Activated T-cell treated with anti-CD3 and anti-CD28 coated beads for 24 hours (primary cell): Measurements from ENCODE around the gene CACNA2D1.
"Not testable (repeated sequence)": the region's sequence is repeated elsewhere in the genome, so short reads cannot be mapped to it uniquely, and the experiment has no call there.

Experiments used
- DNase-seq: peaks from one replicate; pipeline ENCODE4 v3.0.0-alpha.2; 2020; ENCODE audit warnings: low read depth

Gene CACNA2D1

DNA sequence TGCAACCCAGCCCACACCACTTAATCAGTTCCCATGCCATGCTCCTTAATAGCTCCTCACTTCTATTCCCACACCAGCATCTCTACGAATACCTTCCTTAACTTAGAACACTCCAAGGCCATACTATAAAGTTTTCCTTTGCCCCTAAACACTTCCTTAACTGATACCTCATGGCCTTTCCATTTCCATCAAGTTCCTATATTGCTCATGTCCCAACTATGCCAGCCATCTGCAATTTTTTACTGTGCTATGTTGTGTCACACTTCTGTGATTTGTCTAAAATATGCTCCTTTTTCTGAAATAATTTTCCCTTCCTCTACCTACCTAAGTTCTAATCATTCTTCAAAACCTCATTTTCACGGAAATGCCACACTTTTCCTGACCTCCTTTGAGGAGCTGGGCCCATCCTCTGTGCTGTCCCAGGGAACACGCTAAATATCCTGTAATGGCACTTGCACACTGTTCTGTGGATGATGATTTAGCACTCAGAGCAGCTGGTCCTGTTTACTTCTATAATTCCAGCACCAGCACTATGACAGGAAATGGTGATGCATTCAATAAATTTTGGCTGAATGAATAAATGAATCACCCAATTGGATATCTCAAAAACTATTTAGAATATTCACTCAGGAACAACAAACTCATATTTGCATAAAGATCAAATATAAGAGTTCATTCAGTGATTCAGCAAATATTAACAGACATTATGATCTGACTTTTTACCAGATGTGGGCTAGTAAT lies 407.3 kb downstream of the CACNA2D1 start:
- DNase-seq, result no peak

DNA sequence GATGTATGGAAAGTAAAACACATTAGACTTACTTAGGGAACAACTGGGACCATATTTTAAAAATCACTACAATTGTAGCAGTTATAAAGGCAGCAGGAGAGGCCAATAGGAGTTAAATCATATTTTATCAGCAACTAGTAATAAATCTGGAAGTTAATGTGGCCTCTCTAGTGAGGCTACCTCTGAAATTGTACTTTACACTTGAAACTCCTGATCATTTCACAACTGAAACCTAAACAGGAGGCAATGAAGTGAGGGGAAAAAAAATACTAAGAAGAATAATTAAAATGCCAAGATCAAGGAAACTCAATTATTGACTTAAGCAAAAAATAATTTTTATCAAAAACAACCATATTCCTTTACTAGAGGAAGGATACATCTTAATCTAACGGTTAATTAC lies 408.1 kb downstream of the CACNA2D1 start:
- no peak for DNase-seq

DNA sequence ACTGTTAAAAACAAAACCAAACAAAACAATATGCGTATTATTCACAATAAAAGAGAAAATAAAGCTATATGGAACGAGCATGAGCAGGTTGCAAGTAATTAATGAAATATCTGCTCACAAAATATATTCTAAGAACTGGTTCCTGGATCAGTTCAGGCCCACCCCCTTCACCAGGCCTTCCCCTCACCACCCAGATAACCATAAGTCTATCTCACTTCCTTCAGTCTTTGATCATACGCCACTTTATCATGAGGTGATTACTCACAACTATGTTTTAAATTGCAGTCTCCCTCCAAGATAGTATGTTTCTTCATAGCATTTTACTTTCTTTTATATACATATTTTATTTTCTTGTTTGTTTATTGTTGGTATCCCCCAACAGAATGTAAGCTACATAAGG lies 410.7 kb downstream of the CACNA2D1 start:
- no peak for DNase-seq

DNA sequence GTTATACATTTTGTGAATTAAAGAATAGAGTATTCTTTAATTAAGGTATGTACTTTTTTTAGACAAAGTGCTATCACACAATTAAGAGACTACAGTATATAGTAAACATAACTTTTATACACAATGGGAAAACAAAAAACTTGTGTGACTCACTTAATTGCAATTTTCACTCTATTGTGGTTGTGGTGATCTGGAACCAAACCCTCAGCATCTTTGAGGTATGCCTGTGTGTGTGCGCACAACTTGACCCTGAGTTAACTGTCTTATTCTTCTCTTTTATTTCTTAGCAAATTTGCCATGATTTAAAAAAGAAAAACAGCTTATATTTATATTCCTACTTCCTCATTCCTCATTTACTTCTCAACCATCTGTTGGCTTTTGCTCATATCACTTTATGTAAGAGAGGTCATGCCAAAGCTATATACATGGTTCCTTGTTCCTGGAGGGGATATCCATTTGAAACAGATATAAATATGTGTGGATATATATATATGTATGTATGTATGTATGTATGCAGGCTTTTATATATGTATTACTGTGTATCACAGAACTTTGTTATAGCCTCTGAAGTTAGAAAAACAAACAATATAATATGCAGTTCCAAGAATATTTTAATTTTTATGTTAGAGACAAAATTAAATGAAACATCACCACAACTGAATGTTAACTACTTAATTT lies 414.2 kb downstream of the CACNA2D1 start:
- no peak for DNase-seq

DNA sequence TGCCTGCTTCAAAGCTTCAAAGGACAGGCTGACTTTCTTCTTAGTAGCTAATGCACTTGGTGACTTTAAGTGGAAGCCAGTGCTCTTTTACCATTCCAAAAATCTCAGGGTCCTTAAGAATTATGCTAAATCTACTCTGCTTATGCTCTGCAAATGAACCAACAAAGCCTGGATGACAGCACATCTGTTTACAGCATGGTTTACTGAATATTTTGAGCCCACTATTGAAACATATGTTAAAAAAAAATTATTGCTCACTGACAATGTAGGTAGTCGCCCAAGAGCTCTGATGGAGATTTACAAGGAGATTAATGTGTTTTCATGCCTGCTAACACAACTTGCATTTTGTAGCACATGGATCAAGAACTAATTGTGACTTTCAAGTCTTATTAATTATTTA lies 415.5 kb downstream of the CACNA2D1 start:
- DNase-seq, result no peak

DNA sequence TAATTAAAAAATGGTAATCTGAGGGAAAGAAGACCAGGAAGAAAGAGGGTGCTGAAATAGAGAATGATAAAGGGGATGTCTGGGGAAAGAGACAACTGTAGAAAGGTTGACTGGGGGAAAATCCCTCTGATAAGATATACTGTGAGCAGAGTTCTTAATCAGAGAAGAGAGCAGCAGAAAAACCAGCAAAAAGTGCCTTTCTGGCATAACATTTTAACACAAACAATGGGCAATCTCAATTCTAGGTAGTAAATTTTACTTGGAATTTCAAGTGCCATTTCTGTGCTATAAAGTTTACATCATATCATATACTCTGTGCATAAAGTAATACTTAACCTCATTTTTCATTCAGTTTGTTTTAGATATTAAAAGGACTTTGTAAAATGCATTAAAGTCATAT lies 421.9 kb downstream of the CACNA2D1 start:
- DNase-seq, result no peak

DNA sequence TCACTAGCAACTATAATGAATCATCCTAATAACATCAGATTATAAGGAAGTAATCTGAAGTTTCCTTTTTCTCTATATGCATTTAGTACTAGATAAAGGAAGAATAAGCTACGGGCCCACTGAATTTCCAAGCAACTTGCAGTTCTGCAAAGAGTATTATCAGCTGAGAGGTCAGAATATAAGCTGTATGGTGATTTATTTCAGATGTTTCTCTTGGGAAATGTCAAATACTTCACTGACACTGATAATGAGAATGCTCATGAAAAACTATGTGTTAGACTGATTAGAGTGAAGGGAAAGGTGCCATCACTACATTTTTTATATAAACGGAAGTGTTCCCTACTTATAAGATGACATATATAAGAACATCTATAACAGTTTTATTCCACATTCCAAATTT lies 422.5 kb downstream of the CACNA2D1 start:
- no peak for DNase-seq

DNA sequence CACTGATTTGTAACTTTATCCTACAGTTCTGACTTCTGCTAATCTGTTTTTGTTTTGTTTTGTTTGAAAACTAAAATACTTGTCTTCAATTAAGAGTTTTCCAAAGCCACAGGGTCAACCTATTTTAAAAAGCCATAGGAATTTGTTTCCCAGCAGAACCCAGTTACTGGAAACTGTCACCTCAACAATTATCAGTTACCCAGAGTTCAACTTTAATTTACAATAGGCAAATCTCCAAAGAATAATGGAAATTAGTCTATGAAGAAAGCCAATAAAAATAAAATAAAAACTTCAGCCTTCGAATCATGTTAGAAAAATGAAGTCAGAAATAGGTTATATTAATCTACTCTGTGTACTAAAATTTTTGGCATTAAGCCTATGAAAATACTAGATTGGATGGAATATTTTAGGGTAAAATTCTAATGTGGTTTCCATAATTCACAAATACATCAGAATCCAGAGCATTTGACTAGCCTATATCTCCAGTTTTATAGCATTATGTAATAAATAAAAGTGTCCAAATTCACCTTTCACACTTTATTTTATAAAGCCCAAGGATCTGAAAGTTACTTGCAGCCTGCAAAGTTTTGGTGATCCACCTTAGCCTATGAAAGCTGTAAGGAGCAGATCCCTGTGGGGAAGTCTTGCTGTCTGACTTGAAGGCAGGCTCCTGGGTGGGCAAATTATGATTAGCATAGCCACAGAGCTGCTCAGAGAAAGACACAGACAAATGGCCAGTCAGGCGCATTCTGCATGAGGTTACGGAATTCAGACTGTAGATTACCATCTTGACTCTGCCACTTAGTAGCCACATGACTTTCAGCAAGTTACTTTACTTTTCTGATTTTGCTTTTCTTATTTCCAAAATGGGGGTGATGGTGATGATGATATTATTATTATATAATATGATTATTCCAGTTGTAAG lies 423.8 kb downstream of the CACNA2D1 start:
- DNase-seq, result no peak

DNA sequence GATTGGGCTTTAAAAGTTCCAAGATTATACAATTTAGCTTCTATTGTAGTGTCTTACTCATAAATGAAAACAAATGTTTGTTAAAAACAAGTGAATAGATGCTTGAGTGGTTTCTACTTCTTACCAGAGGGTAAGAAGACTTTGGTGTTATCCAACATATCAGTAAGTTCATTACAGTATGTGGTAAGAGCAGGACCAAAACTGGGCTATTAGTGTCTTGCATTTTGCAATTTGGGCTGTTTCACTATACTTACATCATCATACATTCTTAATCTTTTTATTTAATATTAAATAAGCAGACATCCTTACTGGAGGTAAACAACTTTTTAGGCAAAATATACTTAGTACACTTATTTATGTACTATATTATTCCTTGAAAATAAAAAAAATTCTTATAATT lies 425.4 kb downstream of the CACNA2D1 start:
- DNase-seq, result no peak

DNA sequence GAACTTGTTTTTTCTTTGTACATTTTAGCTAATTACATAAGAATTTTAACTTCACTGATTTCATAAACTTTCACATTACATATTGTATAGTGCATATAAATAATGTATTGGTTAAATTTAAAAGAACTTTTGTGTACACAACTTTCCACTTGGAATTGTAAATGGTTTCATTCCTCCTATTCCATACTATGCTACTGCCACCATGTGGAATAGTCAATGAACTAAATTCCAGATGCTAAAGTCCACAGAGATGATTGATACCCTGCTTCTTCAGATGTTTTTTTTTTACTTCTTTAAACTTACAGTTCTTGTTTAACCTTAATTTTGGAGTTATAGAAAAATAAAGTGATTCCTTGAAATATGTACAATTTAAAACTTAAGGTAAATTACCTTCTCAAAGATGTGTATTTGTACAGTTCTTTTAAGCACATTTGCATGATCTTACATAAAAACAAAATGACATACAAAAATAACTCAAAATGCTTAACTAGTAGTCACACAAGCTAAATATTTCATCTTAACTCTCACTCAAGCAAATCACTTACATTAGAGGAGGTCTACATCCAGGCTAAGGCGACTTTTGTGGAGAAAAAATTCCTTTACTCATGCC lies 426.1 kb downstream of the CACNA2D1 start:
- no peak for DNase-seq

DNA sequence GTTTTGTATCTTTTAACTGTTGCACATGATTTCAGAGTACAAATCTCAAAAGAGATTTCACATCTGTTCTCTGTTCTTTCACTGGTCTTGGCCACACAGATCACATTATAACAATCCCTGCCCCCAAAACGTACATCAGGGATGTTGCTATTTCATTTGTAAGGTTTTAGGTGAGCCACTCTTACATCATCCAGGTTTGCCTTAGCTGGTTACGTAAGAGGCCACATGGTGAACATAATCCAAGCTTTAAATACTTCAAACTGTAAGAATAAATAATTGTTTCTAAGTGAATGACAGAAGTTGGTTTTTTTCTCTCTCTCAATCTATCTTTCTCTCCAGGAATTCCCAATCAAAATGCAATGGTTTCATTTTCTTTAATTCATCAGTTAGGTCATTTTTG lies 427.8 kb downstream of the CACNA2D1 start:
- no peak for DNase-seq

DNA sequence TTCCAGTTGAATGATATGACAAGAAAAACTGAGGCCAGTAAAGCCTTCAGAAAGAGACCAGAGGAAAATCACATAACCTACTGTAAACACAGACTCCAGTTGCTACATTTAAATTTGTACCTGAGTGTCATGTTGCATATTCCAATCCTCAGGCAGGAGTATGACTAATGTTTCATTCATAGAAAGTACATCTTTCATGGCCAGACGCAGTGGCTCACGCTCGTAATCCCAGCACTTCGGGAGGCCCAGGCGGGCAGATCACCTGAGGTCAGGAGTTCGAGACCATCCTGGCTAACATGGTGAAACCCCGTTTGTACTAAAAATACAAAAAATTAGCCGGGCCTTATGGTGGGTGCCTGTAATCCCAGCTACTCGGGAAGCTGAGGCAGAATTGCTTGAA lies 429.0 kb downstream of the CACNA2D1 start:
- DNase-seq, result not testable (repeated sequence)

DNA sequence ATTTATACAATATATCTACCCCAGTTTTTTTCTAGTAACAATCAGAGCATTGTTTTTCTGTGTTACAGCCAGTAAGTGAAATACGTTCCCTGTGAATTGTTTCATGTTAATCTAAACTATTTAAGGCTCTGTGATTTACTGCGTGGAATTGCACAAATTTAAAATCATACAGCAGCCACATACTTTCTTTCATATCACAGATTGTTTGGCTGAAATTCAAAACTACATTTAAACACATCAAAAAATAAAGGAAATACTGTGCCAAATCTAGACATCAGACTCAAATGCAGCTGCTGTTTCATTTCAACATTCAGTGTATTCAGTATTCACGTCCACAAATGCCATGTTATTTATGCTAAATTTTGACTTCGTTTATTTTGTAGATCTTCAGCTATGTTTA lies 431.1 kb downstream of the CACNA2D1 start:
- no peak for DNase-seq

DNA sequence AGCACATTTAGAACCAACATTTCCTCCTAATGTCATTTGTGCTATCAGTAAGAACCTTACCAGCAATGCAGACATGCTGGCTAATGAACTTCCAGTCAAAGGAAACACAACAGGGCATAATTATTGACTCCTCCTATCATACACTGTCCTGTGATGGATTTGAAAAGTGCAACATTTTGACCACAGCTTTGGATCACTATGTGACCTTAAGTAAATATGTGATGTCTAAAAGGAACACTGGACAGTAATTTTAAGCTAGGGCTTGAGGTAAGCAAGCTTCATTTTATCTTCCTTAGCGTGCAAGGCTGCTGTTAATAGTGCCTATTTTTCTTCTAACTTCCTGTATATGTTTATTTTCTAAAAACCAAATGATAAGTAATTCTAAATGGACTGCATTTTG lies 433.2 kb downstream of the CACNA2D1 start:
- no peak for DNase-seq

DNA sequence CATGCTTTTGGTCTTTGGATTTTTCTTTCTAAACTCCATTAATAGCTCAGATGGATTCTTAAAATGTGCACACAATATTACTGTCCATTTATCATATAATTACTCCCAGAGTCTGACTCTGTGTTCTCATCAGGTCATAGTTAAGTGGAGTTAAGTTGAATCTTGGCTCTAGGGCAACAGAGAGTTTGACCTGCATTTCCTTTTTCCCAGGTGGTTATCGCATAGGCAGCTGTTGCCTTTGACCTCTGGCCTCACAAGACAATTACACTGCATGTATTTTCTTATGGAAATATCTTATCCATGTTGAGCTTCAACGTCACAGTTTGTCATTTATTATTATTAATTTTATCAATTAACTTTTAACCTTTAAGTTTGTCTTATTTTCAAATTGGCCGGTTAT lies 436.3 kb downstream of the CACNA2D1 start:
- no peak for DNase-seq

DNA sequence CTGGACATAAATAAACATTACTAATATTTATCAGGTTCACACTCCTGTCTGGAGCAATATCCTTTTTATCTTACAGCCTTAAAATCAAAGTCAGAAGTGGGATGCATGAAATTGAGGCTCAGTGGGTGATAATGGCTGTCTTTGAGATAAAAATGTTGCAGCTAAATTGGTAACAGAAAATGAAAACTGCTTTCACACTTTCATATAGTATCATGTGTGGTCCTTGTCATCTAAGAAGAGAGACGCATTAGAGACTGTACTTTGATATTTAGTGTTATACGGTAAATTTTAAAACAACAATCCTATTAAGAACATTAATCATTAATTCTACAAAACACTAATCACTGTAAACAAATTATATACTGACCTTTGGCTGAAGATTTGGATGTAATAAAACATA lies 438.5 kb downstream of the CACNA2D1 start:
- no peak for DNase-seq

DNA sequence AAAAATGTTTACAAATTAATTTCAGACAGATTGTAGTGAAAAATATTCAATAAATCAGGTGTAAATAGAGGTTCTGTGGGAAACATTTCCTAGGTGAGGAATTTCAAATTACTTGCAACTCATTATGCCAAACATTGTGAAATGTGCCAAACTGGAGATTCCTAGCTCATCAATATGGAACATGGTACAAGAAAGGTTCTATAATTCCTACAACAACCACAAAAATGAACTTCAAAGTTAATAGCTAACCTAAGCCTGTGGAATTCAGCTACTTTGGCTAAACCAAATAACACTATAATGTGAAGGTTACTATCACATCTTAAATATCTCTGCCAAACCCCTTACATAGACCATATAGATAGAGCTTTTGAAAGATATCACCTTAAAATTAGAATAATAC lies 450.4 kb downstream of the CACNA2D1 start:
- no peak for DNase-seq

DNA sequence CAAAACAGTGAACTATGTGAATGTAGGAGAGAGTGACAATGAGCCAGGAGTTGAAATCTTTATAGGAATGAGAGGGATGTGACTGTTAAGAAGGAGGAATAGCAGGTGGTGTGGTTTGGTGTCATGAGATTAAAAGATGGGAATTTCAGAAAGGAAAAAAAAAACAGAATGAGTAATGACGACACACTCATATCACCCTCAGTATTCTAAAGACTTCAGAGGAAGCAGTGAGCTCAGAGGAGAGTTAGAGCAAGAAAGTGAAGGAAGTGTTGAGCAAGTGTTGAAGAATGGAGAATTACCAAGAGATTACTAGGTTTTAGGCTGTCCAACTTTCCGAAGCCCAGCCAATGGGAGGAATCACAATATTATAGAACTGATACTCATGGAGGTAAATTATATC lies 453.2 kb downstream of the CACNA2D1 start:
- no peak for DNase-seq

DNA sequence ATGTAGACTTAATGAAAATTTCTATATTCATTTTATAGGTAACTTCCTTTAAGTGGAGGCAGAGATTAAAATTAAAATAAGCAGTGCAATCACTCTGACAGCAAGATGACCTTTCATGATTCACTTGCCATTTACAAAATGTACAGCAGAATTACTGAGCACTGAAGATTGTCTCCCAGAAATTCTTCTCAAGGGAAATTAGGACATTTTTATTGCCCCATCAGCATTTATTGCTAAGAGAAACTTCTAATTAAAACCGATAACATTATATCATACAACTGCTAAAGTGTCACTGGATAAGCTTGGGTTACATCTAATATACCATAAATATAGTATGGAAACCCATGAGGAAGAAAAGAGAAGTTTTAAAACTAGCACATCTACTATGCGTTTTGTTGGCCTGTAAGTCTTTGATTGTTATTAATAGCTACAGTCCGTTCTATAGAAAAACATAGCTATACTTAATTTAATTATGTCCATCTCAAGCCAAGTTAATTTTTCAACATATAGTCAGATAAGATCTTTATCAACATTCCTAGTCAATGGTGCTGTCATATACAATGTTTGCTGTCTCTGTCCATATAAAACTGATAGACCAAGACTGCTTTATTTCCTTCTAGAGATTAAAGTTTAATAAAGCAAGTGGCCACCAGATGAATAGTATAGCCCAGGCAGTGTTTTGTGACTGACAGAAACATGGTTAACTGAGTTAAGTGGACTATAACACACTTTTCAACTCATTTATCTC lies 456.7 kb downstream of the CACNA2D1 start:
- no peak for DNase-seq

DNA sequence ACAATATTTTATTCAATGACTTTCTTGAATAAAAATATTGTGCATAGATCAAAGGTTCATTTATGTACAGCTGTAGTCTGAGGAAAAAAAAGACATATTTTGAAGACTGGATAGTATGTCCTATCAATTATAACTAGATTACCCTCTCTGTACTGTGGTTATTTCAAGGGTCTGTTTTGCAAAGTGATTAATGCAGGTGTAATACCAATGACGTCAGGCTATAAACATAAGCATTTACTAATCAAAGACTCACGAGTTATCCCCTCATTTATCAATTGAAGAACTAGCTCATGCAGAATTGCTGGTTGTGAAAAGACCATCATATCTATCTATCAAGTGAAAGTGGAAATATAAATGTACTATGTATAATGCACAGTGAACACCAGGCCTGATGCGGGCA lies 460.2 kb downstream of the CACNA2D1 start:
- no peak for DNase-seq

DNA sequence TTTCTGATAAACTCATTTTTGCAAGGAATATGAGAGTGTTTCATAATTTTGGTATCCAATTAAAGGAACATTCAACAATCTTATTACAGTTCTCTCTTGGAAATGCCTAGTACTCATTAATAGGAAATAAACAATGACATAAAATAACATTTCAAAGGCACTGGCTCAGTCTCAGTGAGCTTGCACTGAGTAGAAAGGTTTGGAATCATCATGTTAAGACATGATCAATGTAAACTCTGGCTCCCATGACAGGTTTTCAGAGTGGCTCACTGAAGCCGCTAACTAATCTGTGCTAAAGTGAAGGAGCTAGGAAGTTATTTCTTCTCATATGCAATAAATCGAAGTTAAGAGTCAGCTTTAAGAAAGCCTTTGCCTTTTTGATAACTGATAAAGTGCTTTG lies 470.5 kb downstream of the CACNA2D1 start:
- no peak for DNase-seq

DNA sequence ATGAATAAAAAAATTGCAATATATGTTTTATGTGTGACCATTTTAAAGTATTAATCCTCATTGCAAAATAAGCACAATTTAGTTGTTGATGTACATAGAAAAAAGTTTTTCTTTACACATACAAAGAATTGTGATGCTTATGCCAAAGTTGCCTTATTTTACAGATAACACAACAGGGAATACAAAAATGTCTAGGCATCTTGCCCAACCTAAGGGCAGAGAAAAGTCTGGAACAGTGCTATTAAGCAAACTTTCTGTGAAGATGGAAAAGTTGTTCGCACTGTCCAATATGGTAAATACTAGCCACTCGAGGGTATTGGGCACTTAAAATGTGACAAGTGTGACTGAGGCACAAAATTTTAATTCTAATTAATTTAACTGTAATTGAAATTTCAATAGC lies 483.6 kb downstream of the CACNA2D1 start:
- DNase-seq, result no peak
